ENCODE results near the gene ATP8B4. TPM values are rescaled to one million over a fixed set of nuclear protein-coding genes. Genes with fewer than 3 reads are reported as not detected.
"Not testable (repeated sequence)": the region's sequence is repeated elsewhere in the genome, so short reads cannot be mapped to it uniquely, and the experiment has no call there.

ATP8B4 gene, protein sequence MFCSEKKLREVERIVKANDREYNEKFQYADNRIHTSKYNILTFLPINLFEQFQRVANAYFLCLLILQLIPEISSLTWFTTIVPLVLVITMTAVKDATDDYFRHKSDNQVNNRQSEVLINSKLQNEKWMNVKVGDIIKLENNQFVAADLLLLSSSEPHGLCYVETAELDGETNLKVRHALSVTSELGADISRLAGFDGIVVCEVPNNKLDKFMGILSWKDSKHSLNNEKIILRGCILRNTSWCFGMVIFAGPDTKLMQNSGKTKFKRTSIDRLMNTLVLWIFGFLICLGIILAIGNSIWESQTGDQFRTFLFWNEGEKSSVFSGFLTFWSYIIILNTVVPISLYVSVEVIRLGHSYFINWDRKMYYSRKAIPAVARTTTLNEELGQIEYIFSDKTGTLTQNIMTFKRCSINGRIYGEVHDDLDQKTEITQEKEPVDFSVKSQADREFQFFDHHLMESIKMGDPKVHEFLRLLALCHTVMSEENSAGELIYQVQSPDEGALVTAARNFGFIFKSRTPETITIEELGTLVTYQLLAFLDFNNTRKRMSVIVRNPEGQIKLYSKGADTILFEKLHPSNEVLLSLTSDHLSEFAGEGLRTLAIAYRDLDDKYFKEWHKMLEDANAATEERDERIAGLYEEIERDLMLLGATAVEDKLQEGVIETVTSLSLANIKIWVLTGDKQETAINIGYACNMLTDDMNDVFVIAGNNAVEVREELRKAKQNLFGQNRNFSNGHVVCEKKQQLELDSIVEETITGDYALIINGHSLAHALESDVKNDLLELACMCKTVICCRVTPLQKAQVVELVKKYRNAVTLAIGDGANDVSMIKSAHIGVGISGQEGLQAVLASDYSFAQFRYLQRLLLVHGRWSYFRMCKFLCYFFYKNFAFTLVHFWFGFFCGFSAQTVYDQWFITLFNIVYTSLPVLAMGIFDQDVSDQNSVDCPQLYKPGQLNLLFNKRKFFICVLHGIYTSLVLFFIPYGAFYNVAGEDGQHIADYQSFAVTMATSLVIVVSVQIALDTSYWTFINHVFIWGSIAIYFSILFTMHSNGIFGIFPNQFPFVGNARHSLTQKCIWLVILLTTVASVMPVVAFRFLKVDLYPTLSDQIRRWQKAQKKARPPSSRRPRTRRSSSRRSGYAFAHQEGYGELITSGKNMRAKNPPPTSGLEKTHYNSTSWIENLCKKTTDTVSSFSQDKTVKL
- polyA plus RNA-seq (ENCODE audit: insufficient read length in 3 of 3), result 1 to 10 TPM; 2.3 to 3.6 (median 2.6) TPM
- long read RNA-seq, donor 1, partial matches to known transcripts, result 42 of 42 reads
- long read RNA-seq, donor 1, other reads (novel, unspliced or antisense), result 0 of 42 reads
- long read RNA-seq, donor 2, result 0 reads
- long read RNA-seq, donor 3, partial matches to known transcripts, result 0 of 1 reads
- long read RNA-seq, donor 3, other reads (novel, unspliced or antisense), result 0 of 1 reads
- long read RNA-seq, donor 4, result 0 reads
- long read RNA-seq, donor 5, partial matches to known transcripts, result 55 of 76 reads
- long read RNA-seq, donor 5, other reads (novel, unspliced or antisense), result 21 of 76 reads
- long read RNA-seq, donor 6, partial matches to known transcripts, result 46 of 90 reads
- long read RNA-seq, donor 6, other reads (novel, unspliced or antisense), result 44 of 90 reads
- long read RNA-seq, donor 7, result 0 reads
- long read RNA-seq, donor 8, result 0 reads
- long read RNA-seq, donor 9, partial matches to known transcripts, result 97 of 98 reads
- long read RNA-seq, donor 9, other reads (novel, unspliced or antisense), result 0 of 98 reads
- long read RNA-seq, donor 10, partial matches to known transcripts, result 107 of 146 reads
- long read RNA-seq, donor 10, other reads (novel, unspliced or antisense), result 38 of 146 reads
- long read RNA-seq, donor 11, partial matches to known transcripts, result 96 of 129 reads
- long read RNA-seq, donor 11, other reads (novel, unspliced or antisense), result 33 of 129 reads
- long read RNA-seq, donor 12, result 0 reads
- long read RNA-seq, donor 13, partial matches to known transcripts, result 69 of 87 reads
- long read RNA-seq, donor 13, other reads (novel, unspliced or antisense), result 18 of 87 reads
- long read RNA-seq, donor 14, result 0 reads
- long read RNA-seq, donor 15, result 0 reads
- long read RNA-seq, donor 16, partial matches to known transcripts, result 106 of 106 reads
- long read RNA-seq, donor 16, other reads (novel, unspliced or antisense), result 0 of 106 reads

DNA sequence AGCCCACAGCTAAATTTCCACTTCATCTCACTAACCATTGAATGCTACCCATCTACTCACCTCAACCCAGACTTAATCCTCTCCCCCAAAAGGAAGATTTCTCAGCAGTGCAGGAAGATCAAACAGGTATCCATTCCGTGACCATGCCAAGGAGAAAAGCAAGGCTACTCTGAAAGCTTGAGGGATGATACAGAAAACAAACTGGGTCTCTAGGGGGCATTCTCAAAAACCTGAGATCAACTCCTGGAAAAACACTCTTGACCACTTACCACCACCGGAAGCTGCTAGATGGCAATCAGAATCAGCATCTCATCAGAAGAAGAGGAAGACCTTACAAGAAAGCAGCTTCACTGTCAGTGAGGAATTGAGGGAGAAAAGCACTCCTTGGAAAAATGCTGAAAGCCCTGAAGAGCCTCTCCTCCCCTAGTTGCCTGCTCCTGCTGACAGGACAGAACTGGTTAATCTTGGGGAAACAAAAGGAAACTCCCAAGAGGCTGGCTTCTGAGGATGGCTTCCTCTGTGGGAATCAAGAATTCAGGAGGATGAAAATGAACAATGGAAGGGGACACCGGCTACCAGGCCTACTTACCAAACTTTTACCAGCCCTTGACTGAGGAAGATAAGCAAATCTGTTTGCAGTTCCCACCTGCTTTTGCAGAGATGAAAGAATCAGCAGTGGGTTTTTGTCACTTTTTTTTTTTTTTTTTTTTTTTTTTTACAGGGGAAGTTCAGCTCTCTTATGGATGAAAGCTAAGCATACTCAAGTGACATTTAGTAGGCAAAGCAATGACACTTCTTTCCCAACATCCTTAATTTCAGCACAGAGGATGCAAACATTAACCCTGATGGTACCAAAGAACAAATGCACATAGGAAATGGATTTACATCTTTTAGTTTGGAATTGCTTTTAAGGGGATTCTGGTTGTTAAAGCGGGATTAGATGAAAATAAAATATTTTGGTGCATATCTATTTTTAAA, at the start of gene ATP8B4:
Gene ATP8B4, minus strand, starts transcription at position 171 of the 978 bp plus-strand sequence. CDS start 12,267 bp downstream, outside the sequence.
- DNase-seq, result no peak

DNA sequence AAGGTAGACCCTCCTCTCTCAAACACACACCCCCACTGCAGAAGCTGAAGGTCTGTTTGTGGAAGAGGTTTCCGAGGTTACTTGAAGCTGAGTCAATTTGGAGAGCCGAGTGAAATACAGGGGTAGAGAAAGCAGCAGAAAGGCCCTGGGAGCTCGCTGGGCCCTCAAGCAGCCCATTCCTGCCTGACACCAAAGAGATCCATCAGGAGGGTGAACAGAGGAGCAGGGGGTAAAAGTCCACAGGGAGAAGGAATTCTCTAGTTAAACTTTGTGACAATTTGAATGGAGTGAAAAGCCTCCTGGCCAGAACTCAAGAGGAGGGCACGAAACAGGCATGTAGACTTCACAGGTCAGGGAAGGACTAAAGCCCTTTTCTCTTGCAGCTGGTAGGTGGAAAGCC, 49.3 kb upstream of the ATP8B4 start:
- no peak for DNase-seq

DNA sequence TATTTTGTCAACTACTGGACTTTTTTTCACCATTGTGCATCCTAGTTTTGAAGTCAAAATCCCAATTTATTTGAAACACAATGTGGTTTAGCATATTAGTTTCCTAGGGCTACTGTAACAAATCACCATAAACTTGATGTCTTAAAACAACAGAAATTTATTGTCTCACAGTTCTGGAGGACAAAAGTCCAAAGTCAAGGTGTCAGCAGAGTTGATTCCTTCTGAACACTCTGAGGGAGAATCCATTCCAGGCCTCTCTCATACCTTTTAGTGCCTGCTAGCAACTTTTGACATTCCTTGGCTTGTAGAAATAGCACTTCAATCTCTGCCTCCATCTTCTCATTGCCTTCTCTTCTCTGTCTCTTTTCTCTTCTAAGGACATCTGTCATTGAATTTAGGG, 48.1 kb upstream of the ATP8B4 start:
- no peak for DNase-seq

DNA sequence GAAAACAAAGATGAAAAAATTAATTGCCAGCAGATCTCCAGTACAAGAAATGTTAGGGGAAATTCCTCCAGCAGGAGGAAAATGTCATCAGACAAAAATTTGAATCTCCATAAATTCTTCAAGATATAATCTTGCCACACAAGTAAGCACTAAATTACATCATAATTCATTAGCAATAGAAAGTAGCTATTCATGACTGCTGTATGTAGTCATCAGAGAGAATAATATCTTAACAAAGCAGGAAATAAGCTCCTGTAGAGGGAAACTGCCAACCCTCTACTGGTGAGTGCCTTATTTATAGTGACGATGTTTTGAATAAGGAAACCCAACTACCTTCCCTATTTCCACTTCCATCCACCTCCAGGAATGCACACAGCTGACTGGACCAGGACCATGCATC, 47.2 kb upstream of the ATP8B4 start:
- no peak for DNase-seq

DNA sequence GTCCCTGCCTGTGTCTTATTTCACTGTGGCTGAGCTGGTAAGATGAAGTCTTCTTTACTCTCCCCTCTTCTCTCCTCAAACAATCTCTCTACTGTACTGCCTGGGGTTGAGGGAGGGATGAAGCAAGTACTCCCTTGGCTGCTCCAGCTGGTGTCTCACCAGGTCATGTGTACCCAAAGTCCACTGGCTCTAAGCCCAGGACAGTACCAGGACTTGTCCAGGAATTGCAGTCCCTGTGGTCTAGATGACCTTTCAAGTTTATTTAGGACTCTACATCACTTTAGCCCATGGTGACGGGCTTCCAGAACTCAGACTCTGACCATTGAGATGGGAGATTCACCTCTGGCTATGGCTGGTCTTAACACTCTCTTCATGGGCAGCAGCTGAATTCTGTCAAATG, 45.4 kb upstream of the ATP8B4 start:
- DNase-seq, result no peak

DNA sequence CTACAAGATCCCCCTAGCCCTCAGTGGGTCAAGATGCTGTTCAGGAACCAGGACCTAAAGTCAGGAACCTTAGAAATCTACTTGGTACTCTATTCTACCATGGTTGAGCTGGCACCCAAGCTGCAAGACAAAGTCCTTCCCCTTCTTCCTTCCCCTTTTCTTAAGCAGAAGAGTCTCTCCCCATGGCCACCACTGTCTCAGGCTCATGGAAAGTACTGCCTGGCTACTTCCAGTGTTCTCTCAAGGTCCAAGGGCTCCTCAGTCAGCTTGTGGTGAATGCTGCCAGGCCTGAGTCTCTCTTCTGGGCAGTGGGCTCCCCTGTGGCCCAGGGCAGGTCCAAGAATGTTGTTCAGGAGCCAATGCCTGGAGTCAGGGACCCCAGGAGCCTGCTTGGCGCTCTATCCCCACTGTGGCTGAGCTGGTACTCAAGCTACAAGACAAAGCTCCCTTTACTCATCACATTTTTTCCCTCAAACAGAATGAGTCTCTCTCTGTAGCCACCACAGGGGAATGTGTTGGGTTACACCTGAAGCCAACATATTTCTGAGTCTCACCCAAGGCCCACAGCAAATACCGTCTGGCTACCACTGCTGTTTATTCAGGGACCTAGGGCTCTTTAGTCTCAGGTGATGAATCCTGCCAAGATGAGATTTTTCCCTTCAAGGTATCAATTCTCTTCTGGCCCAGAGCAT, 44.8 kb upstream of the ATP8B4 start:
- DNase-seq, result no peak

DNA sequence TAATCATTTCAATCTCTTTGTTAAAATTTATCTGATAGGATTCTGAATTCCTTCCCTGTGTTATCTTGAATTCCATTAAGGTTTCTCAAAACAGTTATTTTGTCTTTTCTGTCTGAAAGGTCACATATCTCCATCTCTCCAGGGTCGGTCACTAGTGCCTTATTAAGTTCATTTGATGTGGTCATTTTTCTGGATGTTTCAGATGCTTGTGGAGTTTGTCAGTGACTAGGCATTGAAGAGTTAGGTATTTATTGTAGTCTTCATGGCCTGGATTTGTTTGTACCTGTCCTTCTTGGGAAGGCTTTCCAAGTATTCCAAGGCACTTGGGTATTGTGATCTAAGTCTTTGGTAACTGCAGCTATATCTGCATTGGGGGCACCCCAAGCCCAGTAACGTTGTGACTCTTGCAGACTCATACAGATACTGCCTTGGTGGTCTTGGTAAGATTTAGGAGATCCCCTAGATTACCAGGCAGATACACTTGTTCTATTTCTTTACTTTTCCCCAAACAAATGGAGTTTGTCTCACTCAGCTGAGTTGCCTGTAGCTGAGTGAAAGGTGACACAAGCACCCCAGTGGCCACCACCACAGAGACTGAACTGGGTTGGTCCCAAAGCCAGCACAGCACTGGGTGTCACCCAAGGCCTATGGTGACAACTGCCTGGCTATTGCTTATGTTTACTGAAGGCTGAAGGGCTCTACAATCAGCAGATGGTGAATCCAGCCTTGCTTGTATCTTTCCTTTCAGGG, 44.1 kb upstream of the ATP8B4 start:
- DNase-seq, result no peak

DNA sequence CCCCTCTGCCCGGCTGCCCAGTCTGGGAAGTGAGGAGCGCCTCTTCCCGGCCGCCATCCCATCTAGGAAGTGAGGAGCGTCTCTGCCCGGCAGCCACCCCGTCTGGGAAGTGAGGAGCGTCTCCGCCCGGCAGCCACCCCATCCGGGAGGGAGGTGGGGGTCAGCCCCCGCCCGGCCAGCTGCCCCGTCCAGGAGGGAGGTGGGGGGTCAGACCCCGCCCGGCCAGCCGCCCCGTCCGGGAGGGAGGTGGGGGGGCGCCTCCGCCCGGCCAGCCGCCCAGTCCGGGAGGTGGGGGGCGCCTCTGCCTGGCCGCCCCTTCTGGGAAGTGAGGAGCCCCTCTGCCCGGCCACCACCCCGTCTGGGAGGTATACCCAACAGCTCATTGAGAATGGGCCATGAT, 39.2 kb upstream of the ATP8B4 start:
- not testable (repeated sequence) for DNase-seq

DNA sequence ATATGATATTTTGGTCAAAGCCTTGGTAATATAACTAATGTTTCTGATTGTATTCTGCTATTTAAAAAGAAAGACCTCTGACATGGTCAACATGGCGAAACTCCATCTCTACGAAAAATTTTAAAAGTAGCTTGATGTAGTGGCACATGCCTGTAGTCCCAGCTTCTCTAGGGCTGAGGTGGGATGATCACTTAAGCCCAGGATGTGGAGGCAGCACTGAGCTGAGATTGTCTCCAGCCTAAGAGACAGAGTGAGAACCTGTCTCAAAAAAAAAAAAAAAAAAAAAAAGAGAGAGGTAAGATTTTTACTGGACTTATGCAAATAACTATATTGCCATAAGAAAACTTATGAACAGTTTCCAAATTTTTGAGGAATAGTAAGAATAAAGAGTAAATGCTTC, 32.4 kb upstream of the ATP8B4 start:
- no peak for DNase-seq

DNA sequence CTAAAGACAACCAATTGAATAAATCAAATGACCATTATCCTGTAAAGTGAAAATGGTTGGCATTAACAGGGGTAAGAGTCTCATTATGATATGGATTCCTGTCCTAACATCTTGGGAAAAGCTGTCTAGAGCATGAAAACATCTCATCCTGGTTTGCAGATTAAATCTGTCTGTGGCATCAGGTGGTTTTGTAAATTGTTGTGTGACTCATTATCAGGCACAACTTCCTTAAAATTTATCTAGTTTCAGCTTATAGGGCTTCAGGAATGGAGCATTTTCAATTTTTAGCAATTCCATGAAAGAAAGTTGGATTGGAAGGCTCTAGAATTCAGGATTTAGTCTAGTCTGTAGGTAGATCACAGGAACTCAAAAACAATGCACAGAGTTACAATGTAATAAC, 31.8 kb upstream of the ATP8B4 start:
- no peak for DNase-seq

DNA sequence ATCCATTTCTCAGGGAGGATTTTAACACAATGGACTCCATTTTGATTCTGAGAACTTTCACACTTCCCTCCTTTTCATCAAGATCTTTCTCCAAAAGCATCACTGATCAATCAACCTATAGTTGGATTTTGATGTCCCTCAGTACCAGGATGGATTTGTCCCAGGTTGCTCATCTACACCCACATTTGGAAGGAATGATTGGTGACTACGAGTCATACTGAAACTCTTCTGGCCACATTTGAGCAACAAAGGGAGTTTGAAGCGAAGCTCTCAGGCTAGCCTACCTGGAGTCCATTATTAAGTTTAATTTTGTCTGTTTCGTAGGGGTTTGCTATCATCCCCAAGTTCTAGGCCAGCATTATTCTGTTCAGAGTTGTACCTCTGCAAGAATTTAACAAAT, 31.3 kb upstream of the ATP8B4 start:
- no peak for DNase-seq

DNA sequence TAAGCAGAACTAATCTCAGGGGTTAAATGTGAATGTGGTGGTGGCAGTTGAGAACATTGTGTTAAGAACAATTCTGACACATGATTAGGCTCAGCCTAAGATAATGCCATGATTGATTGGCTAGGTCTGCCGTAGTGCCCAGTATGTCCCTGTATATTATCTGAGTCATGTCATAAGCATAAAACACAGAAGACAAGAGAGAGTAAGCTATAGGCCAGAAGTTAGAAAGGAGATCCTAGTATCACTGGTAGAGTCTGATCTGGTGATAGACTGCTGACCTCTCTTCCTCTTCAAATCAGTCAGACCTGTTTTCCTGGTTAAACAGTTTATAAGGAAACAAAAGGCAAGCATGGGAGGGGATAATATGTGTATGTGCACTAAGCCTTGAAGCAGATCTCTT, 30.1 kb upstream of the ATP8B4 start:
- DNase-seq, result no peak

DNA sequence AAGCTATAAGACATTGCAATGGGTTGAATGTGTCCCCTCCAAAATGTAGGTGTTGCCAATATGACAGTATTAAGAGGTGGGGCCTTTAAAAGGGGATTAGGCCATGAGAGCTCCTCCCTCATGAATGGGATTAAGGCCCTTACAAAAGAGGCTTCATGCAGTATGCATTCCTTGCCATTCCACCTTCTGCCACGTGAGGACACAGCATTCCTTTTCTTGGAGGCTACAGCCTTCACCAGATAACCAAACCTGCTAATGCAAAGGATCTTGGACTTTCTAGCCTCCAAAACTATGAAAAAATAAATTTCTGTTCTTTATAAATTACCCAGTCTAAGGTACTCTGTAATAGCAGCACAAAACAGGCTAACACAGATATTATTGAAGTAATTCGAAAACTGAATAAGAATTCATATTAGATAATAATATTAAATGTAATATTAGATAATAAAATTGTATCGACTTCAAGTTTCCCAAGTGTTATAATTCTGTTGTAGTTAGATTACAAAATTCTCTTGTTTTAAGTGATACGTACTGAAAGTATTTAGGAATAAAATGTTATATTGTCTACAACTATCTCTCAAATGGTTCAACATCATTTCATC, 29.4 kb upstream of the ATP8B4 start:
- DNase-seq, result peak; percentile 26

DNA sequence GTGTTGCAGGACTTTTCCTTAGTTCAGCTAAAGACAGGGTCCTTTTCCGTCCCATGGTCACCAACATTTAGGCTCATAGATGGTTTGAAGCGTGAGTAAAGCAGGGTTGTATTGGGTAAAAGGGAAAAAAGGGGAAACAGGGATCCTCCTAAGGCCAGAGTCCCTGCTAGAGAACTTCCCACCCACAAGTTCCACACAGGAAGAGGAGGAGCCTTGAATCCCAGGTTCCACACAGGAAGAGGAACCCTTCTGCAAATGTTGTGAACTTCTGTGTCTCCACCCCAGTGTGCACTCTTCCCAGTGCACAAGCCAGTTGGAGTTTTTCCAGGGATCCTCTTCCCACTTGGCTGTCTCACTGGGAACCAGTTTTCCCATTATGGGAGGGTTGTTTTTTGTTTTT, 27.6 kb upstream of the ATP8B4 start:
- no peak for DNase-seq

DNA sequence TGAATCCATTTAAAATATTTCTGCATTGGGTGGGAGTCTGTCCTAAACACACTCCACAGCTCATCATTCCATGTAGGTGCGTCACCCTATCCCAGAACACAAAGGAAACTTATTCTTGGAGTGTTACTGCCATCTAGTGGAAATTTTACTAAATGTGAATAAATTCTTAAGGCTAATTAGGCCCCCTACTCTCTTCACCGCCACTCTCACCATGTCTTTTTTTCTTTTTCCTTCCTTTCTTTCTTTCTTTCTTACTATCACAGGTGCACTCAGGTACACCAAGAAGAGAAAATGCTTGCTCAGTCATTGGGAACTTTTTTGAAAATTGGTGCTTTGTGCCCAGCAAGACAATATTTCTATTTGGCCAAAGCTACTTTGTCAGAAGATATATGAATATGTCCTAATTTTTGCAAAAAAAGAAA, 26.4 kb upstream of the ATP8B4 start:
- DNase-seq, result peak; percentile 81

DNA sequence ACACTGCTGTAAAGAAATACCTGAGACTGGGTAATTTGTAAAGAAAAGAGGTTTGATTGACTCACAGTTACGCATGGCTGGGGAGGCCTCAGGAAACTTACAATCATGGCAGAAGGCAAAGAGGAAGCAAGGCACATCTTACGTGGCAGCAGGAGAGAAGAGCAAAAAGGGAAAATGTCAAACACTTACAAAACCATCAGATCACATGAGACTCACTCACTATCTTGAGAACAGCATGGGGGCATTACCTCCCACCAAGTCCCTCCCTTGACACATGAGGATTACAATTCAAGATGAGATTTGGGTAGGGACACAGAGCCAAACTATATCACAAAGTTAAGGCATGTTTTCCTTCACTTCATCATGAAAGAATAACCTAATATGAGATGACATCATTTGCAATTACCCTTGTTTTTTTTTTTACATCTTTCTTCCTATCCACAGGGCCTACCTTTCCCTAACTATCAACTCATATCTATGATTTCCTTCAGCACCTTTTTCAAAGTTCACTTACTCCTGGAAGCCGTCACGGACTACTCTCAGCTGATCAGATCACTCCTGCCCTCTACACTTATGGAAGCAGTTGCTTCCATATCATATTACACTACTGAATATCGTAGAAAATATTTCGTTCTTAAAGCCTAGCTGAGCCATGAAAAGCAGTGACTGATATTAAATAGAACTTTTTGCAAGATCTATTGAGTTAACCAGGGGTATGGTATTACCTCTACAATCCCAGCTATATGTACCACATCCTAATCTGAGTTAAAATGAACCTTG, 25.5 kb upstream of the ATP8B4 start:
- no peak for DNase-seq
